Measurements from ENCODE around the gene PARVA. TPM values are rescaled to one million over a fixed set of nuclear protein-coding genes. Genes with fewer than 3 reads are reported as not detected.

The PARVA gene
- total RNA-seq, 1 experiment from 2014 or later = 46.4 TPM

- DNase-seq (ENCODE audit: low read depth) = no peak
These were observed 168.8 kb downstream of the PARVA start for GRCh38 chr11:12546122-12546521.

- DNase-seq (ENCODE audit: low read depth) = no peak
These were observed 169.3 kb downstream of the PARVA start for GRCh38 chr11:12546660-12547059.

- DNase-seq (ENCODE audit: low read depth) = no peak
These were observed 170.7 kb downstream of the PARVA start for GRCh38 chr11:12547953-12548650.

- DNase-seq (ENCODE audit: low read depth) = no peak
These were observed 175.3 kb downstream of the PARVA start for GRCh38 chr11:12552692-12553091.

GRCh38 chr11:12554122-12554521, 176.8 kb downstream of the PARVA start:
- no peak for DNase-seq (ENCODE audit: low read depth)

GRCh38 chr11:12556155-12556554, 178.8 kb downstream of the PARVA start:
- DNase-seq (ENCODE audit: low read depth) = peak; percentile 29

GRCh38 chr11:12556788-12557384, 179.5 kb downstream of the PARVA start:
- DNase-seq (ENCODE audit: low read depth) = peak; percentile 94

GRCh38 chr11:12559011-12559410, 181.6 kb downstream of the PARVA start:
- DNase-seq (ENCODE audit: low read depth) = no peak

- DNase-seq (ENCODE audit: low read depth) = no peak
These were observed 183.0 kb downstream of the PARVA start for GRCh38 chr11:12560362-12560761.

GRCh38 chr11:12560861-12561260, 183.5 kb downstream of the PARVA start:
- DNase-seq (ENCODE audit: low read depth) = no peak

- no peak for DNase-seq (ENCODE audit: low read depth)
These were observed 186.6 kb downstream of the PARVA start for GRCh38 chr11:12564012-12564411.

GRCh38 chr11:12565406-12565805, 188.0 kb downstream of the PARVA start:
- DNase-seq (ENCODE audit: low read depth) = no peak

- DNase-seq (ENCODE audit: low read depth) = no peak
These were observed 190.5 kb downstream of the PARVA start for GRCh38 chr11:12567746-12568460.

- DNase-seq (ENCODE audit: low read depth) = no peak
These were observed 192.4 kb downstream of the PARVA start for GRCh38 chr11:12569499-12570425.

GRCh38 chr11:12573707-12574485, 196.5 kb downstream of the PARVA start:
- DNase-seq (ENCODE audit: low read depth) = peak; percentile 56

GRCh38 chr11:12577725-12578644, 200.6 kb downstream of the PARVA start:
- DNase-seq (ENCODE audit: low read depth) = no peak

GRCh38 chr11:12581416-12581815, 204.0 kb downstream of the PARVA start:
- no peak for DNase-seq (ENCODE audit: low read depth)

- peak; percentile 97 for DNase-seq (ENCODE audit: low read depth)
These were observed 204.6 kb downstream of the PARVA start for GRCh38 chr11:12581923-12582322.

Data from M059J (cell line).